HG02852 (cell line): Measurements from ENCODE around the gene SFMBT1.

ENCODE experiments used
- ATAC-seq: cut with Tn5 transposase; IDR thresholded peaks from one replicate; pipeline ENCODE4 v1.9.1; 2021; ENCODE audit warnings: mild to moderate bottlenecking, moderate library complexity; ENCODE audit not compliant: unreplicated experiment

SFMBT1 gene

GRCh38 chr3:52890735-52891134 lies 155.1 kb downstream of the SFMBT1 start:
- ATAC-seq: no peak

DNA sequence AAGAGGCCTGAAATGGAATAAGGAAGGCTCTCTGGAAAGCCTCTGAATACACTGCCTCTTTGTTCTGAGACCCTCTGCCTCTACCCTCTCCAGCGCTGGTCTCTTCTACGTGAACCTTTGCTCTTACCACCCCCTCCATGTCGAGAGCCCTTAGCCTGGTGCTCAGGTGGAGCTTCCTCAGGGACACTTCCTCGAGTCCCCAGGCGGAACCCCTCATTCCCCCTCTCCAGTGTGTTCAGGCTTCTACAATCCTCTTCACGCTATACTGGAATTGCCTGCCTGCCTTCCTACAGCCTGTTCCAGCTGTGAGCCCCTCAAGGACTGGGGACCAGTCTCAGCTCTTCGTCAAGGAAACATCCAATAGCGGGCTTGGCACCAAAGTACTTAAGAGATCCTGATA lies 156.0 kb downstream of the SFMBT1 start:
- no peak for ATAC-seq

GRCh38 chr3:52887166-52887565 lies 158.7 kb downstream of the SFMBT1 start:
- ATAC-seq: no peak

- no peak for ATAC-seq
Observed at GRCh38 chr3:52886049-52886730, 159.7 kb downstream of the SFMBT1 start.

DNA sequence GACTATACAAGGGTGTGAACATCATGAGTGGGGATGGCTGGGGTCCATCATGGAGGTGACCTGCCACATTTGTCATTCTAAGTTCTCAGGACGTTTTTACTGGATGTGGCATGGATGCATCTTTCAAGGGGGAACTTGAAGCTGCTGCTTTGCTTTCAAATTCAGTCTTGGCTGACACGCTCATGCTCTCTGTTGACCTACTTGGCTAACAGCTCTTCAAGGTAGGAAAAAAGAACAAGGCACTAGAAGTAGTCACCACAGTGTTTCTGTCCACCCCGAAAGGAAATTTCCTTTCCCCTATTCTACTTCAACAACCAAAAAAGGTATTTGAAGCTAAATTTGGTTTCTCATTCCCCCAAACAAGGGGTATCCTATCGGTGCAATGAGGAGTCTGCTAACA lies 163.5 kb downstream of the SFMBT1 start:
- no peak for ATAC-seq

- ATAC-seq: no peak
Observed at GRCh38 chr3:52881871-52882270, 164.0 kb downstream of the SFMBT1 start.

GRCh38 chr3:52880474-52880873 lies 165.4 kb downstream of the SFMBT1 start:
- peak; percentile 71 for ATAC-seq

- peak; percentile 32 for ATAC-seq
Observed at GRCh38 chr3:52880047-52880446, 165.8 kb downstream of the SFMBT1 start.

DNA sequence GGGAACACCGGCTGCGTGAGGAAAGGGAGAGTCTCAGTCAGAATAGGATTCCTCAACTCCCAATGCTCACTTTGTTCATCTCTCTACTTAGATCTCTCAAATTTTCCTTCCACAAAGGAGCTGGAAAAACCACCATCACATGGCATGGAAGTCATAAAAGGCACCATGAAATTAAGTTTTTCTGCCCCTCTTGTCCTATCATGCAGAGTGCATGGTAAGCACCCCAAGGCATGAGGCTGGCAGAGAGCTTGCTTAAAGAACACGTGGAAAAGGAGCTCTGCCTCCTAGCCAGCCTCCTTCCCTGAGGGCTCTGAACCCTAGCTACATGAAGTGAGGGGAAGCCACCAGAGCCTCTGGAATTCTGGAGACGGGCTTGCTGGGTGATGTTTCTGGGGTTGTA lies 166.3 kb downstream of the SFMBT1 start:
- ATAC-seq: no peak

- ATAC-seq: no peak
Observed at GRCh38 chr3:52879090-52879489, 166.8 kb downstream of the SFMBT1 start.

DNA sequence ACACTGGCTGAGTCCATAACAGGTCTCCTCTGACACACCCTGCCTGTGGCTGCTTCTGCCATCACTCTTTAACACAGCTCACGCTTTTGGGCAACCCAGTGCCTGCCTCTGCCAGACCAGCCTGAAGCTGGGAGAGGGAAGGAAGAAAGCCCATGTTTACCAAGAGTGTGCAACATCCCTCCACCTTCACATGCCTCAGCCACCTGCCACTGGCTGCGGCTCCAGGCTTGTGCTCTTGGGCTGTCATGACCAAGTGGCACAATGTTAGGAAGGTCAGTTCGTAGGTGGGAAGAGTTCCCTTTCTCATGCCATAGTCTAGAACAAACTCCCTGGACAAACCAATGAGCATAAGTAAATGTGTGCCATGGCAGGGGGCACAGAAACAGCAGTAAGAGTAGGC lies 168.8 kb downstream of the SFMBT1 start:
- no peak for ATAC-seq

DNA sequence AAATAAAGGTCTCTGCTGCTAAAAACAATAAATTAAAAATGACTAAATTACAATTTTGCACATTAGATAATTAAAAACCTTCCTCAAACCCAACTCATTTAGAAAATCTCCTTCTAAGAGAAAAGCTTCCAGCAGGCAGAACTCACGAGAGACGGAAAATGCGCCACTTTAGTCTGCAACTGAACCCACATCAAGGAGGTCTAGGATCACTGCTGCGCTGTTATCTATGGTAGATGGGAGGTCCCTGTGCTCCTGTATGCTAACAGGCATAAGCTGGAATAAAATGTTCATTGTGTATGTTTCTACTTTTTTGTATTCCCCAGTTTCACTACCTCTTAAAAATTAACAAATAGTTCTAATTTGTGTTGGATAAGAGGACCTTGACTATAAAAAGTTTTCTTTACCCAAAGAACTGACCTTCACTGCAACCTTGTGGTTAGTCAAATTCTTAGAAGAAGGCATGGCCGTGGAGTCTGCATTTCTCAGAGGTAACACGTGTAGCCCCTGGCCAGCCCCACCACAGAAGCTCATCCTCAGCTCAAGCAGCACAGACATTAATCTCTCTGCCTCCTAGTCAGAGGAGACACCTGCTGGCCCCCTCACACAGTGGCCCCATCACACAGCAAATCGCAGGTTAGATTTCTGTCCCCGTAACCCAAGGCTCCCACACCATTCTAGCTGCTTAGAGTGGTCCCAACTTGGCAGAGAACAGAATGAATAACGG lies 170.8 kb downstream of the SFMBT1 start:
- ATAC-seq: no peak

DNA sequence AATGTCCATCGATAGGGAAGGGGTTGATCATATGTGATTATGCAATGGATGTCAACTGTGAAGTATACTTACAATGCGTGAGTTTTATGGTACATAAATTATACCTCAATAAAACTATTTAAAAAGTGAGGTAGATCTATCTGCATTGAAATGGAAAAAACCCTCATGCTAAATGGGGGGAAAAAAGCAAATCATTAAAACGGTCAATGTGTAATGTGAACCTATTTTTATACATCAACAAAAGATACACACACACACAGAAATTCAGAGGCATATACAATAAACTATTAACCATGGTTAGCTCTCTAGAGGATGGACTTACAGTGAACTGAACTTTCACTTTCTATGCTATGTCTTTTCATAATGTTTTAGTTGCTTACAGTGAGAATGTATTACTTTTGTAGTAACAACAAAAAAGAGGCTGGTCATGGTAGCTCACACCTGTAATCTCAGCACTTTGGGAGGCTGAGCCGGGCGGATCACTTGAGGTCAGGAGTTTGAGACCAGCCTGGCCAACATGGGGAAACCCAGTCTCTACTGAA lies 171.6 kb downstream of the SFMBT1 start:
- no peak for ATAC-seq

- no peak for ATAC-seq
Observed at GRCh38 chr3:52873433-52874159, 172.3 kb downstream of the SFMBT1 start.

GRCh38 chr3:52872245-52872644 lies 173.6 kb downstream of the SFMBT1 start:
- ATAC-seq: no peak

DNA sequence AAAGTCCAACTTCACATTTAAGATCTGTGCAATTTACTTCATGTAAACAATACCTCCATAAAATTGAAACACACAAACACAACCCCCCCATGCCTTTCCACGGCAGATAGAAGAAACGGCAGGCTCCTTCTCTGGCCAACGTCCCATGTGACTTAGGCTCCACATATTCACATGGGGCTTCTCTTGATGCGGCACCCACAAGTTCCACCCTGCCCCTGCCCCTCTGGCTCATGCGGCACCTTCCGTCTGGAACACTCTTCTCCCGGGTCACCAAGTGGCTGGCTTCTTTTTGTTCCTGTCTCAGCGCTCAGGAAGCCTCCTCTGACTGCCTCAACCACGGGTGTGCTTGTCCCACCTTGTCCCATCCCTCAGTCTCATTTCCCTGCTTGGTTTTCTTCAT lies 174.1 kb downstream of the SFMBT1 start:
- no peak for ATAC-seq

DNA sequence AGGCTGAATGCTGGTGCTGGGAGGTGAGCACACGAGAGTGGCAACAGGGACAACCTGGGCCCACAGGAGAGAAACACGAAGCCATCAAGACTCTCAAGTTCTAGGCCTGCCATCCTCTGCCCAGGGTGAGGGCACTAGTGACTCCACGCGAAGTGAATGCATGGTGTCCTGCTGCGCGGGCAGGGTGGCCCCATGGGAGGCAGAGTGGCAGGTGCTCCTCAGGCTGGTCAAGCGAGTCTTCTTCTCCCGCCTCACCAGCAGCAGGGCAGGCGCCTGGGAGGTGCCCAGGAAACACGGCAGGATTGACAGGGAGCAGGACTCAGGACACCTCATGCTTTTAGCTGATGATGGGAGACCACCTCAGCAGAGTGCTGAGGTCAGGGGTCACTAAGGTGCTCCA lies 175.4 kb downstream of the SFMBT1 start:
- no peak for ATAC-seq

DNA sequence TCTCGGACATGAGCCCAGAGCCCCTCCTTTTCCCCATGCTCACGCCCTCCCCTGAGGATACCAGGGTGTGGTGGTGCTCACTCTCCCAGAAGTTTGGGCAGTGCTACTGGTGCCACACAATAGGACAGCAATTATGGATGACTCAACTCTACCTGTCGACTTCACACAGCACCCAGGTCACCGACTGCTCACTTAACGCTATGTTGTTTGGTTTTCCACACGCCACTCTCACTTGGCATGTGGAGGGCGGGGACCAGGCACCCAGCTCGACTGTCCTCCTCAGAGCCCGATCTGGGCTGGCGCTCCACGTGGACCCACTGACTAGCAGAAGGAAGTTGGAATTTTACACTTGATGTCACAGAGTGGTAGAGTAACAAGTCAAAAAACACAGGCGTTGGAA lies 179.4 kb downstream of the SFMBT1 start:
- ATAC-seq: no peak

DNA sequence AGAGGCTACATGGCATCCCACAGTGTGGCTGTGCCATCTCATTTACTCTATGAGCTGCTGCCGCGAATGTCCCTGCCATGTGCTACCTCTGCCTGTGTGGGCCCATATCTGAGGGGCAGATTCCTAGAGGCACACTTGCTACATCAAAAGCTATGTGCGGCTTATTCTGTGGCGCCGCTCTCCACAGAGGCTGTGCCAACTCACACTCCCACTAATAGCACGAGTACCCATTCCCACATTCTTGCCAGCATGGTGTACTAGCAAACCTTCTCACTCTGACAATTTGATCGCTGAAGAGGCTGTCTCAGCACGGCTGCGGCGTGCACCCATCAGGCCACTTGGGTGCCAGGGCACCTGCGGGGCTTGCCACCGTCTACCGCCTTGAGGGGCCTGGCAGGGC lies 179.9 kb downstream of the SFMBT1 start:
- no peak for ATAC-seq

DNA sequence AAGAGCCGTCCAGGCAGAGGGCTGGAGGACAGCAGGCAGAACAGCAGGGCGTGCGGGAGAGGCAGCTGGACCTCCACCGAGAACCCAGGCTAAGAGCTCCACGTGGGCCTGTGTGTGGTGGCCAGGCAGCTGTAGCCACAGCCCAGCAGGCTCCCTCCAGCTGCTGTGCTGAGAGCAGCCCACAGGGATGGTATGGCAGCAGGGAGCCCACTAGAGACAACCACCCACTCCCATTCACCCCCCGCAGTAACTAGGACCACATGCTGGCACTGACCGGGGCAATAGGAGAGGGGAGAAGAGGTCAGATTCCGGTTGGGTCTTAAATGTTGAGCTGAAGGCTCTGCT lies 185.5 kb downstream of the SFMBT1 start:
- no peak for ATAC-seq

GRCh38 chr3:52859686-52860423 lies 186.0 kb downstream of the SFMBT1 start:
- ATAC-seq: no peak
